Neural progenitor cell (in vitro differentiated cells): ENCODE data around the gene OR2J3.

Experiments
- EZH2 ChIP-seq: fragments of 200-600 bp; sonication (generic); IDR thresholded peaks from 2 replicates; pipeline ENCODE4 v1.6.1; 2017; ENCODE audit warnings: antibody characterized with exemption, mild to moderate bottlenecking, moderate library complexity
- EZH2phosphoT487 ChIP-seq: fragments of 200-600 bp; sonication (generic); IDR thresholded peaks from 2 replicates; pipeline ENCODE4 v1.6.1; 2017; ENCODE audit warnings: antibody characterized with exemption
- TF ChIP-seq, protein P1 (sequence below): fragments of 200-600 bp; sonication (generic); IDR thresholded peaks from 2 replicates; pipeline ENCODE4 v1.5.1; 2017; ENCODE audit warnings: antibody characterized with exemption, mild to moderate bottlenecking

DNA sequence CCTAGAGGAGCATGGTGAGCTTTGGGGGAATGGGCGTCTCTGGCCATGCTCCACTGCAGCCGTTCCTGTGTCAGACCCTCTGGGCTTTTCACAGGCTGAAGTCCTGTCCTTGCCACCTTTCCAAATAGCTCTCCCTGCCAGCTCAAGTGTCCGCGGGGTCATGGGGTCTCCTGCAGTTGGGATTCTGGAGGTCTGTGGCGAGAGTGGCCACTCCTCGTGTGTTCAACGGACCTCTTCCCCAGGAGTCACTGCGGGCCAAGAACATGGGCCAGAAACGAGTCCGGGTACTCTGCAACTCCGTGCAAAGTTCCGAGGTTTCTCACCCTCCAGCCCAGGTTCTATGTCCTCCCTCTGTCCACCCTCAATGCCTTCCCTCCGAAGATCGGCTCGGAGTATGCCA is 25.4 kb upstream of the OR2J3 start:
- TF ChIP-seq, protein P1, sequence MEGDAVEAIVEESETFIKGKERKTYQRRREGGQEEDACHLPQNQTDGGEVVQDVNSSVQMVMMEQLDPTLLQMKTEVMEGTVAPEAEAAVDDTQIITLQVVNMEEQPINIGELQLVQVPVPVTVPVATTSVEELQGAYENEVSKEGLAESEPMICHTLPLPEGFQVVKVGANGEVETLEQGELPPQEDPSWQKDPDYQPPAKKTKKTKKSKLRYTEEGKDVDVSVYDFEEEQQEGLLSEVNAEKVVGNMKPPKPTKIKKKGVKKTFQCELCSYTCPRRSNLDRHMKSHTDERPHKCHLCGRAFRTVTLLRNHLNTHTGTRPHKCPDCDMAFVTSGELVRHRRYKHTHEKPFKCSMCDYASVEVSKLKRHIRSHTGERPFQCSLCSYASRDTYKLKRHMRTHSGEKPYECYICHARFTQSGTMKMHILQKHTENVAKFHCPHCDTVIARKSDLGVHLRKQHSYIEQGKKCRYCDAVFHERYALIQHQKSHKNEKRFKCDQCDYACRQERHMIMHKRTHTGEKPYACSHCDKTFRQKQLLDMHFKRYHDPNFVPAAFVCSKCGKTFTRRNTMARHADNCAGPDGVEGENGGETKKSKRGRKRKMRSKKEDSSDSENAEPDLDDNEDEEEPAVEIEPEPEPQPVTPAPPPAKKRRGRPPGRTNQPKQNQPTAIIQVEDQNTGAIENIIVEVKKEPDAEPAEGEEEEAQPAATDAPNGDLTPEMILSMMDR = no peak
- TF ChIP-seq EZH2 = no peak
- no peak for TF ChIP-seq EZH2phosphoT487
